ENCODE measurements around the gene MRM1.
"Not testable (repeated sequence)": the region's sequence is repeated elsewhere in the genome, so short reads cannot be mapped to it uniquely, and the experiment has no call there.

The MRM1 gene

DNA sequence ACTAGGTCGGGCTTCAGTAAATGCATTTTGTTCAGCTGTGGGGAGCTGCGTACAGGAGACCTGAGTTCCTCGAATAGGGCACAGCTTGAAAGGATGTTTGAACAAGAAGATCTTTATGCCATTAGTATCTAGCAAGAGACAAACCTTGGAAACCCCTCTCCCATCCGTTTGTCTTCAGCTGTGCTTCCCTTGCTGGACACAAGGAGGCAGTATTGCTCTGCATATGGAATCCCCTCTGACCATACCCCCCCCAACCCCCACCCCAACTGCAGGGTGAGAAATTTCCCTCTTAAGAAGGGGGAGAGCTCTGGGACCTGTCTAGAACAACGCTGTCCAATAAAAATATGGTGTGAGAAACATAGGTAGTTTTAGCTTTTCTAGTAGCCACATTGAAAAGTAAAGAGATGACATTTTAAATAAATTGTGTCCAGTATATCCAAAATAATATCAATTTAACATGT is 1.6 kb downstream of the MRM1 start:
- H3K4me1 ChIP-seq (ENCODE audit: insufficient read depth, low read length, severe bottlenecking), result peaks cover 34% of the 10 kb centered on the region
- no peaks in the 10 kb centered on the region for H3K9me2 ChIP-seq (ENCODE audit: low read depth, low read length)
- peak overlapping the region; percentile 83 for H3K9ac ChIP-seq (ENCODE audit: low read length)
- H3K4me3 ChIP-seq (ENCODE audit: low read depth, low read length, poor library complexity, severe bottlenecking), result peak overlapping the region; percentile 88
- peak overlapping the region; percentile 86 for H3K4me2 ChIP-seq (ENCODE audit: low read length)
- H3F3A ChIP-seq (ENCODE audit: insufficient read depth, low read length), result no peaks in the 10 kb centered on the region
- TF ChIP-seq EZH2 (IDR thresholded peaks at IDR 0.05; ENCODE audit: borderline replicate concordance, low read length), result no peak
- TF ChIP-seq, protein P1, sequence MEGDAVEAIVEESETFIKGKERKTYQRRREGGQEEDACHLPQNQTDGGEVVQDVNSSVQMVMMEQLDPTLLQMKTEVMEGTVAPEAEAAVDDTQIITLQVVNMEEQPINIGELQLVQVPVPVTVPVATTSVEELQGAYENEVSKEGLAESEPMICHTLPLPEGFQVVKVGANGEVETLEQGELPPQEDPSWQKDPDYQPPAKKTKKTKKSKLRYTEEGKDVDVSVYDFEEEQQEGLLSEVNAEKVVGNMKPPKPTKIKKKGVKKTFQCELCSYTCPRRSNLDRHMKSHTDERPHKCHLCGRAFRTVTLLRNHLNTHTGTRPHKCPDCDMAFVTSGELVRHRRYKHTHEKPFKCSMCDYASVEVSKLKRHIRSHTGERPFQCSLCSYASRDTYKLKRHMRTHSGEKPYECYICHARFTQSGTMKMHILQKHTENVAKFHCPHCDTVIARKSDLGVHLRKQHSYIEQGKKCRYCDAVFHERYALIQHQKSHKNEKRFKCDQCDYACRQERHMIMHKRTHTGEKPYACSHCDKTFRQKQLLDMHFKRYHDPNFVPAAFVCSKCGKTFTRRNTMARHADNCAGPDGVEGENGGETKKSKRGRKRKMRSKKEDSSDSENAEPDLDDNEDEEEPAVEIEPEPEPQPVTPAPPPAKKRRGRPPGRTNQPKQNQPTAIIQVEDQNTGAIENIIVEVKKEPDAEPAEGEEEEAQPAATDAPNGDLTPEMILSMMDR (IDR thresholded peaks at IDR 0.05; ENCODE audit: low read length), result peak; percentile 68
- no peaks in the 10 kb centered on the region; the same call in 1 of the 2 replicates for H3K36me3 ChIP-seq (ENCODE audit: insufficient read depth, low read length)
- H3K27me3 ChIP-seq (ENCODE audit: insufficient read depth, low read length), result no peaks in the 10 kb centered on the region
- H2AFZ ChIP-seq (ENCODE audit: low read length), result no peak overlapping the region
- no peaks in the 10 kb centered on the region for H3K9me3 ChIP-seq (ENCODE audit: low read length)
- H3K27ac ChIP-seq (ENCODE audit: low read depth, low read length, poor library complexity, severe bottlenecking), result no peak overlapping the region
- no peaks in the 10 kb centered on the region for H4K20me1 ChIP-seq (ENCODE audit: insufficient read depth, low read length)
- no peaks in the 10 kb centered on the region for H3K79me2 ChIP-seq (ENCODE audit: insufficient read depth, low read length)

DNA sequence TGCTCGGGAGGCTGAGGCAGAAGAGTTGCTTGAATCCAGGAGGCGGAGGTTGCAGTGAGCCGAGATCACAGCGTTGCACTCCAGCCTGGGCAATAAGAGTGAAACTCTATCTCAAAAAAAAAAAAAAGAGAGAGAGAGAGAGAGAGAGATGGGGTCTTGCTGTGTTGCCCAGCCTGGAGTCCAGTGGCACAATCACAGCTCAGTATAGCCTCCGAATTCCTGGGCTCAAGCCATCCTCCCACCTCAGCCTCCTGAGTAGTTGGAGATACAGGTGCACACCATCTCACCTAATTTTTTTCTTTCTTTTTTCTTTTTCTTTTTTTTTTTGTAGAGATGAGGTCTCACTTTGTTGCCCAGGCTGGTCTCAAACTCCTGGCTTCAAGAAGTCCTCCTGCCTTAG is 3.6 kb downstream of the MRM1 start:
- H3K4me1 ChIP-seq (ENCODE audit: insufficient read depth, low read length, severe bottlenecking), result peaks cover 48% of the 10 kb centered on the region
- not testable (repeated sequence) for H3K79me2 ChIP-seq (ENCODE audit: insufficient read depth, low read length); H3K27me3 ChIP-seq (ENCODE audit: insufficient read depth, low read length); H3K9ac ChIP-seq (ENCODE audit: low read length); H3K9me3 ChIP-seq (ENCODE audit: low read length); H3K9me2 ChIP-seq (ENCODE audit: low read depth, low read length); H3K27ac ChIP-seq (ENCODE audit: low read depth, low read length, poor library complexity, severe bottlenecking); H3F3A ChIP-seq (ENCODE audit: insufficient read depth, low read length); H3K36me3 ChIP-seq (ENCODE audit: insufficient read depth, low read length); H3K4me2 ChIP-seq (ENCODE audit: low read length); H3K4me3 ChIP-seq (ENCODE audit: low read depth, low read length, poor library complexity, severe bottlenecking); H4K20me1 ChIP-seq (ENCODE audit: insufficient read depth, low read length); H2AFZ ChIP-seq (ENCODE audit: low read length)

DNA sequence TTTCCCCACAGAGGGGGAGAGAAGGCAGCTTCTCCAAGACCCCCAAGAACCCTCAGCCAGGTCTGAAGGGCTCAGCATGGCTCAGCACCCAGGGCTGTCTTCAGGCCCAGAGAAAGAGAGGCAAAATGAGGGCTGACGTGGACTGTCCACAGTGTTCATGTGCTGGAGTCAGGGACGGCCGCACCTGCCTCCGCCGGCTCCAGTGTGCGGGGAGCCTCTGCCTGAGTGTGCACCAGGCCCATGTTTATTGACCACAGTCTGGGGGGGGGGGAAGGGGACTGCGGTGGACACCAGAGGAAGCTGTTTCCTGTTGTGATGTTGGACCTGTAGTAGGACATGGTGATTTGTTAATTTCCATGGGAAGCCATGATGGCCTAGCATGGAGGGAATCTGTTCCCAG is 6.9 kb downstream of the MRM1 start:
- H4K20me1 ChIP-seq (ENCODE audit: insufficient read depth, low read length), result no peaks in the 10 kb centered on the region
- H3K36me3 ChIP-seq (ENCODE audit: insufficient read depth, low read length), result peaks cover 5% of the 10 kb centered on the region
- no peak overlapping the region for H3K27ac ChIP-seq (ENCODE audit: low read depth, low read length, poor library complexity, severe bottlenecking)

More for the DNA sequence above, 6.9 kb downstream of the MRM1 start:
- no peak for TF ChIP-seq EZH2 (IDR thresholded peaks at IDR 0.05; ENCODE audit: borderline replicate concordance, low read length)
- TF ChIP-seq, protein P1 (IDR thresholded peaks at IDR 0.05; ENCODE audit: low read length), result no peak
- Histone ChIP-seq H2AFZ (ENCODE audit: low read length) (no peak overlapping the region), H3K4me1 (ENCODE audit: insufficient read depth, low read length, severe bottlenecking) (peaks cover 31% of the 10 kb centered on the region), H3K9me3 (ENCODE audit: low read length) (no peaks in the 10 kb centered on the region), H3K9me2 (ENCODE audit: low read depth, low read length) (no peaks in the 10 kb centered on the region), H3K4me2 (ENCODE audit: low read length) (peak overlapping the region; percentile 58; the same call in 1 of the 2 replicates), H3F3A (ENCODE audit: insufficient read depth, low read length) (no peaks in the 10 kb centered on the region), H3K27me3 (ENCODE audit: insufficient read depth, low read length) (no peaks in the 10 kb centered on the region), H3K9ac (ENCODE audit: low read length) (no peak overlapping the region; the same call in 1 of the 2 replicates), H3K4me3 (ENCODE audit: low read depth, low read length, poor library complexity, severe bottlenecking) (peak overlapping the region; percentile 38), H3K79me2 (ENCODE audit: insufficient read depth, low read length) (no peaks in the 10 kb centered on the region)
